Endodermal cell (in vitro differentiated cells): ENCODE results near the gene ACYP1. TPM values are rescaled to one million over a fixed set of nuclear protein-coding genes. Genes with fewer than 3 reads are reported as not detected.

Source experiments
- DNase-seq: peaks from one replicate; pipeline ENCODE4 v3.0.0-alpha.2; 2017
- H3K27ac ChIP-seq: 2 replicates; pipeline ENCODE4 v1.5.1; 2013; ENCODE audit warnings: mild to moderate bottlenecking, low read depth, low read length, moderate library complexity
- H3K27me3 ChIP-seq: 2 replicates; pipeline ENCODE4 v1.6.1; 2013; ENCODE audit warnings: mild to moderate bottlenecking, low read length, moderate library complexity; ENCODE audit not compliant: insufficient read depth, control insufficient read depth, poor library complexity, severe bottlenecking
- H3K36me3 ChIP-seq: 2 replicates; pipeline ENCODE4 v1.7.0; 2013; ENCODE audit warnings: mild to moderate bottlenecking, low read length, moderate library complexity; ENCODE audit not compliant: control insufficient read depth, insufficient read depth
- H3K4me1 ChIP-seq: one replicate; pipeline ENCODE4 v1.7.0; 2013; ENCODE audit warnings: low read length; ENCODE audit not compliant: control insufficient read depth, insufficient read depth
- H3K4me3 ChIP-seq: 2 replicates; pipeline ENCODE4 v1.5.1; 2013; ENCODE audit warnings: mild to moderate bottlenecking, low read length, moderate library complexity
- H3K9ac ChIP-seq: 2 replicates; pipeline ENCODE4 v1.6.1; 2013; ENCODE audit warnings: mild to moderate bottlenecking, low read length, moderate library complexity; ENCODE audit not compliant: poor library complexity, severe bottlenecking; ENCODE audit errors: extremely low read depth
- H3K9me3 ChIP-seq: 2 replicates; pipeline ENCODE4 v1.6.1; 2013; ENCODE audit warnings: mild to moderate bottlenecking, low read length, moderate library complexity; ENCODE audit not compliant: control insufficient read depth
- H3K27ac Mint-ChIP-seq: 2 replicates; pipeline ENCODE4 v1.8.0; 2020; ENCODE audit warnings: mixed read lengths
- H3K27me3 Mint-ChIP-seq: 2 replicates; pipeline ENCODE4 v1.8.0; 2021; ENCODE audit warnings: mild to moderate bottlenecking, mixed read lengths; ENCODE audit not compliant: insufficient read depth
- H3K36me3 Mint-ChIP-seq: 2 replicates; pipeline ENCODE4 v1.8.0; 2020; ENCODE audit warnings: low read depth, mixed read lengths
- H3K4me1 Mint-ChIP-seq: 2 replicates; pipeline ENCODE4 v1.8.0; 2020; ENCODE audit warnings: mixed read lengths
- H3K4me3 Mint-ChIP-seq: 2 replicates; pipeline ENCODE4 v1.8.0; 2020; ENCODE audit warnings: mild to moderate bottlenecking, moderate library complexity, mixed read lengths
- H3K9me3 Mint-ChIP-seq: 2 replicates; pipeline ENCODE4 v1.8.0; 2020; ENCODE audit warnings: mild to moderate bottlenecking, mixed read lengths
- WGBS, 2 experiments: methylation state at CpG; one replicate each; pipeline versions ENCODE4 v1.1.5 to v1.1.7; 2013; ENCODE audit warnings: missing lambda C conversion rate in 2 of 2, mixed read lengths in 1 of 2; ENCODE audit not compliant: insufficient coverage in 1 of 2, insufficient read length in 1 of 2; 5-methylcytosine and 5-hydroxymethylcytosine counted together
- total RNA-seq, 2 donors: library from RNA; stranded (reverse); fragmentation: NEBNext Ultra II Directional in 1 of 2; extraction: Animal tissue kit (Norgen Biotek cat#: 25700) in 1 of 2; gene quantifications; 2 replicates in 1 of 2; 3 replicates in 1 of 2; pipeline ENCODE4 v1.2.1, GENCODE V29; 2021
- TF ChIP-seq, protein P1 (sequence below): fragments of 200-600 bp; sonication (generic); conservative IDR thresholded peaks from 2 replicates; pipeline ENCODE4 v1.5.0; 2021; ENCODE audit warnings: antibody characterized with exemption, mild to moderate bottlenecking

Gene ACYP1
- total RNA-seq, 2 donors from 2014 or later: 21.4 to 26.0 TPM

- Mint-ChIP-seq H3K4me3 (no peak overlapping the region), H3K4me1 (peaks cover 5% of the 10 kb centered on the region), H3K36me3 (peaks cover 6% of the 10 kb centered on the region), H3K27me3 (no peaks in the 10 kb centered on the region), H3K27ac (no peak overlapping the region), H3K9me3 (no peaks in the 10 kb centered on the region)
- WGBS, 2 experiments: 96 to 97% methylated on average over 5 of the region's 5 CpGs
- H3K36me3 ChIP-seq: no peaks in the 10 kb centered on the region
- no peaks in the 10 kb centered on the region for H3K27me3 ChIP-seq
- no peak overlapping the region for H3K4me3 ChIP-seq
- TF ChIP-seq, protein P1, sequence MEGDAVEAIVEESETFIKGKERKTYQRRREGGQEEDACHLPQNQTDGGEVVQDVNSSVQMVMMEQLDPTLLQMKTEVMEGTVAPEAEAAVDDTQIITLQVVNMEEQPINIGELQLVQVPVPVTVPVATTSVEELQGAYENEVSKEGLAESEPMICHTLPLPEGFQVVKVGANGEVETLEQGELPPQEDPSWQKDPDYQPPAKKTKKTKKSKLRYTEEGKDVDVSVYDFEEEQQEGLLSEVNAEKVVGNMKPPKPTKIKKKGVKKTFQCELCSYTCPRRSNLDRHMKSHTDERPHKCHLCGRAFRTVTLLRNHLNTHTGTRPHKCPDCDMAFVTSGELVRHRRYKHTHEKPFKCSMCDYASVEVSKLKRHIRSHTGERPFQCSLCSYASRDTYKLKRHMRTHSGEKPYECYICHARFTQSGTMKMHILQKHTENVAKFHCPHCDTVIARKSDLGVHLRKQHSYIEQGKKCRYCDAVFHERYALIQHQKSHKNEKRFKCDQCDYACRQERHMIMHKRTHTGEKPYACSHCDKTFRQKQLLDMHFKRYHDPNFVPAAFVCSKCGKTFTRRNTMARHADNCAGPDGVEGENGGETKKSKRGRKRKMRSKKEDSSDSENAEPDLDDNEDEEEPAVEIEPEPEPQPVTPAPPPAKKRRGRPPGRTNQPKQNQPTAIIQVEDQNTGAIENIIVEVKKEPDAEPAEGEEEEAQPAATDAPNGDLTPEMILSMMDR: no peak
- no peak overlapping the region for H3K9ac ChIP-seq
- H3K4me1 ChIP-seq: no peaks in the 10 kb centered on the region
- no peaks in the 10 kb centered on the region for H3K9me3 ChIP-seq
- DNase-seq: no peak
- H3K27ac ChIP-seq: no peak overlapping the region
Measured at GRCh38 chr14:75046275-75046674, 17.5 kb downstream of the ACYP1 start.

- no peak for DNase-seq
- no peaks in the 10 kb centered on the region for H3K9me3 Mint-ChIP-seq
- no peaks in the 10 kb centered on the region for H3K9me3 ChIP-seq
- no peaks in the 10 kb centered on the region for H3K4me1 ChIP-seq
- WGBS, 2 experiments: 96 to 99% methylated on average over 7 to 8 of the region's 8 CpGs
- no peak overlapping the region for H3K27ac Mint-ChIP-seq
- peaks cover 3% of the 10 kb centered on the region for H3K4me1 Mint-ChIP-seq
- H3K9ac ChIP-seq: no peak overlapping the region
- no peak overlapping the region for H3K27ac ChIP-seq
- no peak overlapping the region for H3K4me3 ChIP-seq
- H3K36me3 ChIP-seq: peaks cover 4% of the 10 kb centered on the region
- H3K36me3 Mint-ChIP-seq: peaks cover 11% of the 10 kb centered on the region
- no peaks in the 10 kb centered on the region for H3K27me3 ChIP-seq
- H3K4me3 Mint-ChIP-seq: no peak overlapping the region
- no peaks in the 10 kb centered on the region for H3K27me3 Mint-ChIP-seq
- TF ChIP-seq, protein P1: no peak
Measured at GRCh38 chr14:75044752-75045151, 19.1 kb downstream of the ACYP1 start.

DNA sequence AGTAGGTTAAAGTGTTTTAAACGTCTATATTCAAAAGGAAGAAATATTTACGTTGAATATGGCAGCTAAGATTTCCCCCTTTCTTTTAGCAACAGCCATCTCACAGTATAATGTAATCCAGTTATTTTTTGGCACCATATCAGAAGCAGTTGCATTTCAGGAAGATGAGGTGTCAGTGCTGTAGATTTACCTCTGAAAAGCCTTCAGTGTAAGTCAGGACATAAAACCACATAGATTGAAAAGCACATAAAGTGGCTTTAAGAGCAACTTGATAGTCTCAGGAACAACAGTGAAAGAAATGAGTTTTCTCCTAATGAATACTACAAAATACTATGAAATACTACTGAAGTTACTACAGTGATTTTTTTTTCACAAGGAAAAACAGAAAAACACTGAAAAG is 19.5 kb downstream of the ACYP1 start:
- H3K27ac Mint-ChIP-seq: no peak overlapping the region
- no peaks in the 10 kb centered on the region for H3K9me3 Mint-ChIP-seq
- TF ChIP-seq, protein P1: no peak
- peaks cover 14% of the 10 kb centered on the region for H3K36me3 Mint-ChIP-seq
- Histone ChIP-seq H3K9me3 (no peaks in the 10 kb centered on the region), H3K4me1 (no peaks in the 10 kb centered on the region), H3K27me3 (no peaks in the 10 kb centered on the region), H3K36me3 (peaks cover 4% of the 10 kb centered on the region), H3K27ac (no peak overlapping the region), H3K4me3 (no peak overlapping the region), H3K9ac (no peak overlapping the region)
- H3K27me3 Mint-ChIP-seq: no peaks in the 10 kb centered on the region
- peaks cover 3% of the 10 kb centered on the region for H3K4me1 Mint-ChIP-seq
- 80% methylated on average over 2 of the region's 2 CpGs; no CpG with 5 or more reads in 1 of the 2 experiments for WGBS, 2 experiments
- no peak for DNase-seq
- H3K4me3 Mint-ChIP-seq: no peak overlapping the region
